ENCODE results near the gene NRROS. TPM values are rescaled to one million over a fixed set of nuclear protein-coding genes. Genes with fewer than 3 reads are reported as not detected.

Gene NRROS
- total RNA-seq, 1 donor, result 43.4 TPM

DNA sequence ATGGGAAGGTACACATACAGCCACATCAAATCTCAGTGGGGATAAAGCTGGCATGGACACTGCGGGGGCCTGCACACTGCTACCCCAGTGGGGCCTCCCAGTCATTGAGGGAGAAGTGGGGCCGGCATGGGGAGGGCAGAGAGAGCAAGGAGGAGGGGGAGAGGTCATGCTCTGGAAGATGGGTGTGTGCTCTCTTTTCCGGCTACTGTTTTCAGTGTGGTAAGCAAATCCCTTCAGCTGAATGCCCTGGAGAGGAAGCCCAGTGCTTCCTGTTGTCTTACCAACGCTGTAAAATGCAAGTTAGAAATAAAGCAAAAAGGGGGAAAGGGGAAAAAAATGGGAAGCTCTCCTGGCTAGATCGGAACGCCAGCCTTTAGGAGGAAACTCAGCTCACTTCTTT, 30.8 kb downstream of the NRROS start:
- no peaks in the 10 kb centered on the region for H3K9me3 ChIP-seq (ENCODE audit: low read depth, low read length)
- peaks cover 45% of the 10 kb centered on the region for H3K4me1 ChIP-seq (ENCODE audit: insufficient read depth, low read length)
- no peaks in the 10 kb centered on the region for H3K27me3 ChIP-seq (ENCODE audit: insufficient read depth, low read length)
- no peak overlapping the region for H3K4me3 ChIP-seq (ENCODE audit: low read length)

DNA sequence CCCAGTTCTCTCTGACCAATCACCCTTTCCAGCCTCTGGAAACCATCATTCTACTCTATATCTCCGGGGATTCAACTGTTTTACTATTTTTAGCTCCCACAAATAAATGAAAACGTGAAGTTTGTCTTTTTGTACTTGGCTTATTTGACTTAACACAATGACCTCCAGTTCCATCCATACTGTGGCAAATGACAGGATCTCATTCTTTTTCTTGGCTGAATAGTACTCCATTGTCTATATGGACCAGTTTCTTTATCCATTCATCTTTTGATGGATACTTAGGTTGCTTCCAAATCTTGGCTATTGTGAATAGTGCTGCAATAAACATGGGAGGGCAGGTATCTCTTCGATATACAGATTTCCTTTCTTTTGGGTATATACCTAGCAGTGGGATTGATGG, 34.1 kb downstream of the NRROS start:
- H3K4me1 ChIP-seq (ENCODE audit: insufficient read depth, low read length), result peaks cover 46% of the 10 kb centered on the region
- no peaks in the 10 kb centered on the region for H3K9me3 ChIP-seq (ENCODE audit: low read depth, low read length)
- H3K4me3 ChIP-seq (ENCODE audit: low read length), result no peak overlapping the region
- H3K27me3 ChIP-seq (ENCODE audit: insufficient read depth, low read length), result no peaks in the 10 kb centered on the region

DNA sequence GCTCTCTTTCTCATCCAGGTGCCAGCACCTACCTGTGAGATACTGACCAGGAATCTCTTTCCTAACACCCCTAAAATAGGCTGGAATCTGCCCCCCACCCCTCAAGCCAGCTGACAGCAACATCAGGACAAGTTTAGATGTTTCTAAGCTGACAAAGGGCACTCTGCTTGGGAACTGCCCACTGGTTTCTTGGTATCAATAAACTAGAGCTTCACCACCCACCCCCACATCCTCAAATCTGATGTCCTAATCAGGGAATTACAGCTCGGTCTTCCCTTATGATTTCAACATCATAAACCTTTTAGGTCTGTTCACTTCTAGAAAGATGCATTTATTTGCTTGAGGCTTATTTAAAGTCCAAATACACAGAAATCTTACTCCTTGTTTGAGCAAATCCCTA, 37.9 kb downstream of the NRROS start:
- Histone ChIP-seq H3K4me1 (ENCODE audit: insufficient read depth, low read length) (peaks cover 19% of the 10 kb centered on the region), H3K9me3 (ENCODE audit: low read depth, low read length) (no peaks in the 10 kb centered on the region), H3K4me3 (ENCODE audit: low read length) (no peak overlapping the region), H3K27me3 (ENCODE audit: insufficient read depth, low read length) (no peaks in the 10 kb centered on the region)

- H3K4me1 ChIP-seq (ENCODE audit: insufficient read depth, low read length), result peaks cover 19% of the 10 kb centered on the region
- H3K27me3 ChIP-seq (ENCODE audit: insufficient read depth, low read length), result no peaks in the 10 kb centered on the region
- no peaks in the 10 kb centered on the region for H3K9me3 ChIP-seq (ENCODE audit: low read depth, low read length)
- no peak overlapping the region for H3K4me3 ChIP-seq (ENCODE audit: low read length)
These were observed 38.4 kb downstream of the NRROS start for GRCh38 chr3:196677931-196678330.

- Histone ChIP-seq H3K27me3 (ENCODE audit: insufficient read depth, low read length) (no peaks in the 10 kb centered on the region), H3K9me3 (ENCODE audit: low read depth, low read length) (no peaks in the 10 kb centered on the region), H3K4me1 (ENCODE audit: insufficient read depth, low read length) (peaks cover 55% of the 10 kb centered on the region), H3K4me3 (ENCODE audit: low read length) (no peak overlapping the region)
These were observed 45.3 kb downstream of the NRROS start for GRCh38 chr3:196684548-196685407.

GRCh38 chr3:196686436-196686835, 46.9 kb downstream of the NRROS start:
- H3K27me3 ChIP-seq (ENCODE audit: insufficient read depth, low read length), result no peaks in the 10 kb centered on the region
- H3K4me1 ChIP-seq (ENCODE audit: insufficient read depth, low read length), result peaks cover 71% of the 10 kb centered on the region
- H3K9me3 ChIP-seq (ENCODE audit: low read depth, low read length), result no peaks in the 10 kb centered on the region
- no peak overlapping the region for H3K4me3 ChIP-seq (ENCODE audit: low read length)

- Histone ChIP-seq H3K4me1 (ENCODE audit: insufficient read depth, low read length) (peaks cover 90% of the 10 kb centered on the region), H3K9me3 (ENCODE audit: low read depth, low read length) (no peaks in the 10 kb centered on the region), H3K4me3 (ENCODE audit: low read length) (no peak overlapping the region), H3K27me3 (ENCODE audit: insufficient read depth, low read length) (no peaks in the 10 kb centered on the region)
These were observed 48.9 kb downstream of the NRROS start for GRCh38 chr3:196688349-196688748.

- peak overlapping the region; percentile 40 for H3K4me3 ChIP-seq (ENCODE audit: low read length)
- H3K9me3 ChIP-seq (ENCODE audit: low read depth, low read length), result no peaks in the 10 kb centered on the region
- H3K27me3 ChIP-seq (ENCODE audit: insufficient read depth, low read length), result no peaks in the 10 kb centered on the region
- H3K4me1 ChIP-seq (ENCODE audit: insufficient read depth, low read length), result peaks cover 92% of the 10 kb centered on the region
These were observed 50.6 kb downstream of the NRROS start for GRCh38 chr3:196689941-196690660.

- Histone ChIP-seq H3K27me3 (ENCODE audit: insufficient read depth, low read length) (no peaks in the 10 kb centered on the region), H3K9me3 (ENCODE audit: low read depth, low read length) (no peaks in the 10 kb centered on the region), H3K4me3 (ENCODE audit: low read length) (peak overlapping the region; percentile 40), H3K4me1 (ENCODE audit: insufficient read depth, low read length) (peaks cover 79% of the 10 kb centered on the region)
These were observed 51.9 kb downstream of the NRROS start for GRCh38 chr3:196691386-196691785.

DNA sequence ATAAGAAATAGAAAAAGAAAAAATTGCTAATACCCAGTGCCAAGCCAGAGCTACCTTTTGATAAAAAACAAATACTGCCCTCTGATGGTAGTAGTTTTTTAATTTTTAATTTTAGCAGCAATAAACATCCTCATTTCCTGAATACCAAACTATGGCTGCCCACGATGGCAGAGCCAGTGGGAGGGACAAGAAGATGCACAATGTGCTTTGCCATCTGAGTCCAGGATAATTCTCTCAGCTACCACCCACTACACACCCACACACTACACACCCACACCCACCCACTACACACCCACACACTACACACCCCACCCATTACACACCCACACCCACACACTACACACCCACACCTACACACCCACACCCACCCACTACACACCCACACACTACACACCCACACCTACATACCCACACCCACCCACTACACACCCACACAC, 54.7 kb downstream of the NRROS start:
- no peak overlapping the region for H3K4me3 ChIP-seq (ENCODE audit: low read length)
- no peaks in the 10 kb centered on the region for H3K27me3 ChIP-seq (ENCODE audit: insufficient read depth, low read length)
- no peaks in the 10 kb centered on the region for H3K9me3 ChIP-seq (ENCODE audit: low read depth, low read length)
- H3K4me1 ChIP-seq (ENCODE audit: insufficient read depth, low read length), result peaks cover 52% of the 10 kb centered on the region

GRCh38 chr3:196694941-196695848, 55.7 kb downstream of the NRROS start:
- Histone ChIP-seq H3K4me1 (ENCODE audit: insufficient read depth, low read length) (peaks cover 42% of the 10 kb centered on the region), H3K27me3 (ENCODE audit: insufficient read depth, low read length) (no peaks in the 10 kb centered on the region), H3K9me3 (ENCODE audit: low read depth, low read length) (no peaks in the 10 kb centered on the region), H3K4me3 (ENCODE audit: low read length) (no peak overlapping the region)

DNA sequence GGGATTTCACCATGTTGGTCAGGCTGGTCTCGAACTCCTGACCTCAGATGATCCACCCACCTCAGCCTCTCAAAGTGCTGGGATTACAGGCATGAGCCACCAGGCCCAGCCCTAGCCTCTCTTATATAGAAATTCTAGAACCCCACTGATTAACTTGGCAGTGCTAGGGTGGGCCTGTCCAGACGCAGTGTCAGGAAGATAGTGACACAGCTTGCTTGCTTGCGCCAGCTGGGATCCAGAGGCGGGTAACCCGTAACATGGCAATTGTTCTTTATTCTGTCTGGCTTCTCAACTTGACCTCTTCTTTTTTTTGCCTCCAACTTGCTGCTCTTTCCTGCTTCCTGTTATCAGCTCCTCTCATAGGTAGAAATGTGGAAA, 56.3 kb downstream of the NRROS start:
- H3K9me3 ChIP-seq (ENCODE audit: low read depth, low read length), result no peaks in the 10 kb centered on the region
- peaks cover 39% of the 10 kb centered on the region for H3K4me1 ChIP-seq (ENCODE audit: insufficient read depth, low read length)
- no peaks in the 10 kb centered on the region for H3K27me3 ChIP-seq (ENCODE audit: insufficient read depth, low read length)
- H3K4me3 ChIP-seq (ENCODE audit: low read length), result no peak overlapping the region

- H3K27me3 ChIP-seq (ENCODE audit: insufficient read depth, low read length), result no peaks in the 10 kb centered on the region
- no peak overlapping the region for H3K4me3 ChIP-seq (ENCODE audit: low read length)
- peaks cover 26% of the 10 kb centered on the region for H3K4me1 ChIP-seq (ENCODE audit: insufficient read depth, low read length)
- H3K9me3 ChIP-seq (ENCODE audit: low read depth, low read length), result no peaks in the 10 kb centered on the region
These were observed 57.8 kb downstream of the NRROS start for GRCh38 chr3:196697270-196697669.

DNA sequence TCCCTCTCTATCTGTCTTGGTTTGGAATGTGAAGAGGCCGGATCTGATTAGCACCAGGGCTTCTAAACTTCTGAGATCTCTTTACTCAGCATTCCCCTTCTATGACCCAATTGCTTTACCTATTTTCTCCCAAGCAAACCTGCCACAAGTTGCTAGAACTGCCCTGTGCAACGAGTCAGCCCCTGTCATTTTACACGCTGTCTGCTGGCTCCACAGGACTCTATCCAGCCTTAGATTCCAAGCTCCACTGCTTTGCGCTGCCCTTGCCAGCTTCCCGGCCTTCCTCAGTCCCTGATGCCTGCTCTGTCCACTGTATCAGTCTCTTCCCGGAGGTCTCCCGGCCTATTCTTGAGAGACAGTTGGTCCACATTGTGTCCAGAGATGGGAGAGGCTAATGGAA, 60.3 kb downstream of the NRROS start:
- H3K4me1 ChIP-seq (ENCODE audit: insufficient read depth, low read length), result peaks cover 4% of the 10 kb centered on the region
- H3K4me3 ChIP-seq (ENCODE audit: low read length), result no peak overlapping the region

GRCh38 chr3:196700801-196701200, 61.3 kb downstream of the NRROS start:
- no peak overlapping the region for H3K4me3 ChIP-seq (ENCODE audit: low read length)
- peaks cover 4% of the 10 kb centered on the region for H3K4me1 ChIP-seq (ENCODE audit: insufficient read depth, low read length)
- H3K9me3 ChIP-seq (ENCODE audit: low read depth, low read length), result no peaks in the 10 kb centered on the region
- no peaks in the 10 kb centered on the region for H3K27me3 ChIP-seq (ENCODE audit: insufficient read depth, low read length)

More for the DNA sequence above, 60.3 kb downstream of the NRROS start:
- no peaks in the 10 kb centered on the region for H3K27me3 ChIP-seq (ENCODE audit: insufficient read depth, low read length)
- no peaks in the 10 kb centered on the region for H3K9me3 ChIP-seq (ENCODE audit: low read depth, low read length)
